HCT116 (cell line): ENCODE measurements around the gene HCAR1. TPM values are rescaled to one million over a fixed set of nuclear protein-coding genes. Genes with fewer than 3 reads are reported as not detected.
"Not testable (repeated sequence)": the region's sequence is repeated elsewhere in the genome, so short reads cannot be mapped to it uniquely, and the experiment has no call there.

Experiments used
- ATAC-seq: fragments of 200-7000 bp; cut with Tn5 transposase; 2 replicates; pipeline ENCODE4 v1.9.1; 2020; ENCODE audit warnings: mild to moderate bottlenecking, moderate library complexity
- BruUV-seq: library from RNA; stranded (reverse); fragments of 400-500 nt; replicated peaks from 2 replicates; lab custom pipeline; 2021; lab: Mats Ljungman, UMichigan
- CTCF ChIA-PET: fragments of 300-600 bp; sonication (Branson Sonifier 250); formaldehyde crosslinking; loops from one replicate; lab custom pipeline; 2021; ENCODE audit warnings: antibody characterized with exemption; lab: Charles Lee
- POLR2A ChIA-PET: fragments of 300-600, 350-600 bp; sonication (Branson Sonifier 250); formaldehyde crosslinking; loops from one replicate; lab custom pipeline; 2021; ENCODE audit warnings: antibody characterized with exemption; lab: Charles Lee
- RAD21 ChIA-PET, 2 experiments: fragments of 300-600 bp; sonication (Branson Sonifier 250); formaldehyde crosslinking; loops; one replicate each; lab custom pipeline; 2023; ENCODE audit warnings: low total read pairs in 2 of 2; ENCODE audit not compliant: uncharacterized antibody in 2 of 2, unreplicated experiment in 2 of 2, low non-redundant PET in 1 of 2; lab: Charles Lee
- DNase-seq: peaks from one replicate; pipeline ENCODE4 v3.0.0-alpha.2; 2010; ENCODE audit warnings: low read depth, low spot score
- H2AFZ ChIP-seq: fragments of 200-600 bp; shearing (Covaris generic), sonication (generic); 2 replicates; pipeline ENCODE4 v1.6.1; 2017; ENCODE audit warnings: low read depth, mixed run types, mixed read lengths, antibody characterized with exemption, low read length; ENCODE audit not compliant: poor library complexity, severe bottlenecking
- H3K27ac ChIP-seq: 2 replicates; pipeline ENCODE4 v1.5.1; 2012; ENCODE audit warnings: low read depth, low read length
- H3K27me3 ChIP-seq: fragments of 200-600 bp; sonication (generic); 2 replicates; pipeline ENCODE4 v1.6.1; 2016; ENCODE audit warnings: mixed run types, low read length, mixed read lengths; ENCODE audit not compliant: insufficient read depth
- H3K36me3 ChIP-seq, 2 experiments: fragments of 200-500 bp in 1 of 2; fragments of 200-600 bp in 1 of 2; sonication (Bioruptor generic) in 1 of 2; sonication (generic) in 1 of 2; 2 replicates each; pipeline versions ENCODE4 v1.5.1 to v1.6.1; 2014 to 2016; ENCODE audit warnings: low read length in 2 of 2, inconsistent platforms in 1 of 2, mixed read lengths in 1 of 2, mixed run types in 1 of 2; ENCODE audit not compliant: insufficient read depth in 2 of 2, control insufficient read depth in 1 of 2
- H3K4me1 ChIP-seq, 2 experiments: fragments of 200-600 bp in 1 of 2; sonication (generic) in 1 of 2; 2 replicates each; pipeline versions ENCODE4 v1.5.1 to v1.6.1; 2012 to 2017; ENCODE audit warnings: low read length in 2 of 2, inconsistent platforms in 1 of 2, mild to moderate bottlenecking in 1 of 2, mixed read lengths in 1 of 2, mixed run types in 1 of 2, moderate library complexity in 1 of 2; ENCODE audit not compliant: insufficient read depth in 2 of 2, control insufficient read depth in 1 of 2
- H3K4me2 ChIP-seq: fragments of 200-600 bp; sonication (generic); 2 replicates; pipeline ENCODE4 v1.6.1; 2017; ENCODE audit warnings: mixed run types, low read length, mixed read lengths
- H3K4me3 ChIP-seq, 2 experiments: fragments of 200-600 bp in 1 of 2; sonication (generic) in 1 of 2; replicated peaks in 1 of 2; 2 replicates each; pipeline ENCODE4 v1.5.1; 2011 to 2016; ENCODE audit warnings: low read length in 2 of 2, control low read depth in 1 of 2, low read depth in 1 of 2, mild to moderate bottlenecking in 1 of 2, mixed read lengths in 1 of 2, mixed run types in 1 of 2
- H3K79me2 ChIP-seq: fragments of 200-600 bp; sonication (generic); 2 replicates; pipeline ENCODE4 v1.6.1; 2017; ENCODE audit warnings: mild to moderate bottlenecking, mixed run types, low read length, moderate library complexity, mixed read lengths; ENCODE audit not compliant: insufficient read depth
- H3K9ac ChIP-seq: fragments of 200-600 bp; sonication (generic); 2 replicates; pipeline ENCODE4 v1.6.1; 2016; ENCODE audit warnings: low read length, mixed read lengths
- H3K9me2 ChIP-seq: fragments of 200-600 bp; sonication (generic), shearing (Covaris generic); 2 replicates; pipeline ENCODE4 v1.6.1; 2017; ENCODE audit warnings: mixed run types, mild to moderate bottlenecking, moderate library complexity; ENCODE audit not compliant: insufficient read depth
- H3K9me3 ChIP-seq, 2 experiments: fragments of 200-500 bp in 1 of 2; fragments of 200-600 bp in 1 of 2; sonication (Bioruptor generic) in 1 of 2; sonication (generic) in 1 of 2; 2 replicates each; pipeline ENCODE4 v1.6.1; 2014 to 2017; ENCODE audit warnings: low read length in 2 of 2, mixed read lengths in 2 of 2, inconsistent platforms in 1 of 2, low read depth in 1 of 2, mild to moderate bottlenecking in 1 of 2, mixed run types in 1 of 2, moderate library complexity in 1 of 2; ENCODE audit not compliant: control insufficient read depth in 1 of 2, insufficient read depth in 1 of 2
- H4K20me1 ChIP-seq: fragments of 200-600 bp; sonication (generic), shearing (Covaris generic); 2 replicates; pipeline ENCODE4 v1.6.1; 2017; ENCODE audit warnings: mixed run types, mild to moderate bottlenecking, moderate library complexity; ENCODE audit not compliant: insufficient read depth
- CBX3 ChIP-seq: IDR thresholded peaks from 2 replicates; pipeline ENCODE4 v1.6.1; 2012; ENCODE audit warnings: low read depth
- EGR1 ChIP-seq: IDR thresholded peaks from 2 replicates; pipeline ENCODE4 v1.6.1; 2012; ENCODE audit warnings: low read depth
- EZH2 ChIP-seq: fragments of 200-600 bp; sonication (generic); IDR thresholded peaks from 2 replicates; pipeline ENCODE4 v1.6.1; 2017; ENCODE audit warnings: antibody characterized with exemption, mixed run types
- FOSL1 ChIP-seq: IDR thresholded peaks from 2 replicates; pipeline ENCODE4 v1.6.1; 2012; ENCODE audit warnings: low read depth
- JUND ChIP-seq: IDR thresholded peaks from 2 replicates; pipeline ENCODE4 v1.6.1; 2012
- POLR2AphosphoS5 ChIP-seq: IDR thresholded peaks from 2 replicates; pipeline ENCODE4 v1.6.1; 2011; ENCODE audit warnings: mild to moderate bottlenecking, low read depth, low read length, moderate library complexity
- SP1 ChIP-seq: IDR thresholded peaks from 2 replicates; pipeline ENCODE4 v1.6.1; 2012; ENCODE audit warnings: low read depth
- YY1 ChIP-seq: IDR thresholded peaks from 2 replicates; pipeline ENCODE4 v1.6.1; 2011; ENCODE audit warnings: low read length, low read depth, moderate library complexity, mild to moderate bottlenecking; ENCODE audit not compliant: insufficient replicate concordance; ENCODE audit errors: extremely low read depth
- intact Hi-C: fragments of 100-400 bp; cut with micrococcal nuclease; formaldehyde crosslinking; loops from 2 replicates; pipeline ENCODE4 v1.10.0; 2022
- total RNA-seq: library from RNA; stranded (reverse); gene quantifications from one replicate; pipeline ENCODE4 v1.2.1, GENCODE V29; 2021; ENCODE audit not compliant: unreplicated experiment
- TF ChIP-seq, protein P1 (sequence below): IDR thresholded peaks from 2 replicates; pipeline ENCODE4 v1.6.1; 2012

Gene HCAR1
- total RNA-seq, 1 experiment from 2014 or later = not detected

DNA sequence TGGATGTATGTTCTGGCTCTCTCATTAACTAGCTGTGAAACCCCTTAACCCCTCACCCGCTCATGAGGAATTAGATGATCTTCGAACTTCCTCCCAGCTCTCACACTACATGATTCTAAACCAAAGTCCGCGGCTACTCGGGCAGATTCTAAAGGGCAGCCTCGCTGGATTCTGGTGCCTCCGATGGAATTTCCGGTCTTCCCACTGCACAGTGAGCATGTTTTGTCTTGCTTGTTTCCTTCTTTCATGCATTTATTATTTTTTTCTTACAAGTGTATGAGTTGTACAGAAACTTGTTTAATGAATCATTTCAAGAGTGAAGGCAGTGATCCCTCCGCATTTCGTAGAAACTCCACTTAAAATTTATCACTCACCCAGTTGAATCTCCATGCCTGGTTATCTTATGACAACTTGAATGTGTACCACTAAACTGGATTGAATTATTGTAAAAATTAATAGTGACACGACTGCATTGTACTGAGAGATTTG lies 9.5 kb downstream of the HCAR1 start:
- H3K4me2 ChIP-seq = peak overlapping the region; percentile 46; the same call in 1 of the 2 replicates
- no peak overlapping the region for H3K27ac ChIP-seq
- H3K79me2 ChIP-seq = no peaks in the 10 kb centered on the region
- intact Hi-C loops = no loop called here
- TF ChIP-seq CBX3 = no peak
- no peak for TF ChIP-seq SP1
- TF ChIP-seq JUND = no peak
- TF ChIP-seq EZH2 = no peak
- no peak for TF ChIP-seq EGR1
- TF ChIP-seq FOSL1 = no peak
- no peak for TF ChIP-seq YY1
- TF ChIP-seq, protein P1, sequence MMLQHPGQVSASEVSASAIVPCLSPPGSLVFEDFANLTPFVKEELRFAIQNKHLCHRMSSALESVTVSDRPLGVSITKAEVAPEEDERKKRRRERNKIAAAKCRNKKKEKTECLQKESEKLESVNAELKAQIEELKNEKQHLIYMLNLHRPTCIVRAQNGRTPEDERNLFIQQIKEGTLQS = no peak
- TF ChIP-seq POLR2AphosphoS5 = no peak
- TF ChIP-seq, all 23 proteins: peak for 0
- no peaks in the 10 kb centered on the region for H3K9me3 ChIP-seq
- RAD21 ChIA-PET = no interaction called here
- H3K4me1 ChIP-seq = peaks cover 20 to 30% of the 10 kb centered on the region in 2 experiments
- DNase-seq (no peak), ATAC-seq (no peak)
- no peak overlapping the region for H3K9ac ChIP-seq
- no peaks in the 10 kb centered on the region for H3K9me2 ChIP-seq
- H3K27me3 ChIP-seq = no peaks in the 10 kb centered on the region
- no peaks in the 10 kb centered on the region for H3K36me3 ChIP-seq
- H2AFZ ChIP-seq = peak overlapping the region; percentile 37
- no peak overlapping the region for H3K4me3 ChIP-seq
- POLR2A ChIA-PET = no interaction called here
- H4K20me1 ChIP-seq = no peaks in the 10 kb centered on the region
- BruUV-seq = no TSS peak
- CTCF ChIA-PET = no interaction called here

DNA sequence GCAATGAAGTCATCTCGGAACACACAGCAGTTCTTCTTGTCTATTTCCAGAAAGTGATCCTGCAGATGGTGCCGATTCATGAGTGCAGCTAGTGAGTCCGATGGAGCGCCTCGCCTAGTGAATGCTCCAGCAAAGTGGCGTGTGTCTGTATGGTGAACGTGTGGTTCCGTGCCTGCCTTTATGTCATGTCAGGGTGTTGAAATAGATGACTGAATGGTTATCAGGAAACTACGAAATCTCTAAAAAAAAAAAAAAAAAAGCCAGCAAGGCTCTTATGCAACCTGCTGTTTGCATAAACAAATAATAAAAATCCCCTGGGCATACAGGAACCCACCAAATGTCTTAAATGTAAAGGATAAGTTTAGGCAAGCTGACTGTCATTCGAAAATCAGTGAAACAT lies 14.0 kb downstream of the HCAR1 start, which contains the start of gene HCAR3:
Gene HCAR3, minus strand, starts transcription at position 154 of the 400 bp plus-strand sequence. Its CDS starts 74 bp downstream, at position 80.
- H2AFZ ChIP-seq, H3K9me3 ChIP-seq, RAD21 ChIA-PET: not testable (repeated sequence)

DNA sequence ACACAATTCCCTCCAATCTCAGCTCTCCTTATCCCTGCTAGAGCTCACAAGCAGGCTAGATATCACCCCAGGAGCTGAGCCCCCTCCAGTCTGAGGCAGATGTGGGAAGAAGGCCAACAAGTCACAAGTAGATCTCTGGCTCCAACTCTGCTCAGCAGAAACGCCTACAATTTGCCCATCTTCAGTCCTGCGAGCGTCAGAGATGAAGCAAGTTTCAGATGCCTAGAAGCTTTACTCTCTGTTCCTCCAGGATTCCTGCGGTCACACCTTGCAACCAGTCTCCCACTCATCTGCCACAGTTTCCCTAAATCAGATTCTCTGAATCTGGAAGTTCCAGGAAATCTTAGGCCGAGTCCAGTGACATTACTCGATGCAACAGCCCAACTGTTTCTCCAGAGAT lies 15.4 kb downstream of the HCAR1 start:
- ATAC-seq, H3K36me3 ChIP-seq, BruUV-seq, H3K4me1 ChIP-seq, H3K9ac ChIP-seq, H3K27ac ChIP-seq, H3K79me2 ChIP-seq, DNase-seq, H2AFZ ChIP-seq, H3K4me2 ChIP-seq, H3K9me2 ChIP-seq, H3K4me3 ChIP-seq, CTCF ChIA-PET, H4K20me1 ChIP-seq, POLR2A ChIA-PET, H3K9me3 ChIP-seq, RAD21 ChIA-PET, intact Hi-C loops, H3K27me3 ChIP-seq: not testable (repeated sequence)

More for the DNA sequence above, 14.0 kb downstream of the HCAR1 start, which contains the start of gene HCAR3:
- H3K4me1 ChIP-seq = peaks cover 9 to 15% of the 10 kb centered on the region in 2 experiments
- intact Hi-C loops, POLR2A ChIA-PET, CTCF ChIA-PET, H3K9ac ChIP-seq, ATAC-seq, H3K4me3 ChIP-seq, BruUV-seq, H3K27ac ChIP-seq, H3K9me2 ChIP-seq, H4K20me1 ChIP-seq, DNase-seq, H3K27me3 ChIP-seq, H3K36me3 ChIP-seq, H3K4me2 ChIP-seq, H3K79me2 ChIP-seq: not testable (repeated sequence)
